B cell (primary cell): ENCODE measurements around the gene NRN1L.

ENCODE experiments used
- EZH2 ChIP-seq: IDR thresholded peaks from 2 replicates; pipeline ENCODE4 v1.6.1; 2012; ENCODE audit warnings: borderline replicate concordance, low read depth, mild to moderate bottlenecking, moderate library complexity, low read length; ENCODE audit not compliant: insufficient read depth, poor library complexity, severe bottlenecking
- TF ChIP-seq, protein P1 (sequence below): fragments of 200-600 bp; IDR thresholded peaks from one replicate; pipeline ENCODE4 v1.8.0; 2022; ENCODE audit warnings: antibody characterized with exemption, mild to moderate bottlenecking

DNA sequence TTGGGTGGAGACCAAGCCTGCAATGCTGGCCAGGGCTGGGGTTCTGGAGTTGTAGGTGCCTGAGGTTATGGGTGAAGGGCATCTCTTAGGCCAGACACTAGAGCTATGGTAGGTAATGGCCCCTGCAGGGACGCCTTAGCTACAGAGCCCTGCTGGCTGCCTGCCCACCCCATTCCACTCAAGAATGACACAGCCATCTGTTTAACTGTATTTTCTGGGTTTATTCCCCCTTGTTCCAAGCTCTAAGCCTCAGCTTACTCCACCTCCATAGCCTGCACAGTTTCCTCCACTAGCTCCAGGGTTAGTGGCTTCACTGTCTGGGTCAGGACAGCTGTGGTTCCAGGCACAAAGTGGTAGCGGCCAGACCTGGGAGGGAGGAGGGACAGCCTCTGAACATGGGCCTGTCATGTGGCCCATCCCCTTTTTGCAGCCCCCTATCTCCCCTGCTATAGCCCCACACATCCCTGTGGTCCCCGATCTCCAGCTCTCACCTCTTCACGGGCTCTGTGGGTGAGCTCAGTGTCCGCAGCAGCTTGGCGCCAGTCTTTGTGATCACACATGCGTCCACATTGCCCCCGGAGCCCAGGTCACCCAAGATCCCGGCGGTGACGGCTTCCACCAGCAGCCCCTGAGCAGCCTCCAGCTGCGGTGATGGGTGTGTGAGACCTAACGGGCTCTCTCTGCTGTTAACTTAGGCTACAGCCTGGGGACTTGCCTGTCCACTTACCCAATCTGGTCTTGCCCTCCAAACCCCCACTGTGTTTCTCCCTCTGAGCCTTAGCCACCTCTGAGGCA is 49.8 kb downstream of the NRN1L start:
- TF ChIP-seq, protein P1, sequence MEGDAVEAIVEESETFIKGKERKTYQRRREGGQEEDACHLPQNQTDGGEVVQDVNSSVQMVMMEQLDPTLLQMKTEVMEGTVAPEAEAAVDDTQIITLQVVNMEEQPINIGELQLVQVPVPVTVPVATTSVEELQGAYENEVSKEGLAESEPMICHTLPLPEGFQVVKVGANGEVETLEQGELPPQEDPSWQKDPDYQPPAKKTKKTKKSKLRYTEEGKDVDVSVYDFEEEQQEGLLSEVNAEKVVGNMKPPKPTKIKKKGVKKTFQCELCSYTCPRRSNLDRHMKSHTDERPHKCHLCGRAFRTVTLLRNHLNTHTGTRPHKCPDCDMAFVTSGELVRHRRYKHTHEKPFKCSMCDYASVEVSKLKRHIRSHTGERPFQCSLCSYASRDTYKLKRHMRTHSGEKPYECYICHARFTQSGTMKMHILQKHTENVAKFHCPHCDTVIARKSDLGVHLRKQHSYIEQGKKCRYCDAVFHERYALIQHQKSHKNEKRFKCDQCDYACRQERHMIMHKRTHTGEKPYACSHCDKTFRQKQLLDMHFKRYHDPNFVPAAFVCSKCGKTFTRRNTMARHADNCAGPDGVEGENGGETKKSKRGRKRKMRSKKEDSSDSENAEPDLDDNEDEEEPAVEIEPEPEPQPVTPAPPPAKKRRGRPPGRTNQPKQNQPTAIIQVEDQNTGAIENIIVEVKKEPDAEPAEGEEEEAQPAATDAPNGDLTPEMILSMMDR, result no peak
- TF ChIP-seq EZH2, result no peak
